Astrocyte (in vitro differentiated cells and primary cell): ENCODE data around the gene PARN. TPM values are rescaled to one million over a fixed set of nuclear protein-coding genes. Genes with fewer than 3 reads are reported as not detected.

Experiments
- DNase-seq: peaks from one replicate; pipeline ENCODE4 v3.0.0-alpha.2; 2010; ENCODE audit warnings: low read depth
- FAIRE-seq: peaks from 2 replicates; lab custom pipeline; 2011; peaks lifted over from hg19 to GRCh38; lab: Jason Lieb, UNC
- H2AFZ ChIP-seq: 2 replicates; pipeline ENCODE4 v1.6.0; 2012; ENCODE audit warnings: low read depth, low read length, inconsistent platforms
- H3K27ac ChIP-seq: 2 replicates; pipeline ENCODE4 v1.5.1; 2011; ENCODE audit warnings: low read depth, low read length, inconsistent platforms
- H3K27me3 ChIP-seq: 2 replicates; pipeline ENCODE4 v1.6.0; 2011; ENCODE audit warnings: low read length, inconsistent platforms; ENCODE audit not compliant: insufficient read depth
- H3K36me3 ChIP-seq: 2 replicates; pipeline ENCODE4 v1.5.1; 2011; ENCODE audit warnings: low read length, inconsistent platforms; ENCODE audit not compliant: insufficient read depth
- H3K4me1 ChIP-seq: 2 replicates; pipeline ENCODE4 v1.5.1; 2011; ENCODE audit warnings: low read length, inconsistent platforms; ENCODE audit not compliant: insufficient read depth
- H3K4me2 ChIP-seq: 2 replicates; pipeline ENCODE4 v1.6.0; 2012; ENCODE audit warnings: low read length, inconsistent platforms
- H3K4me3 ChIP-seq: 2 replicates; pipeline ENCODE4 v1.5.1; 2011; ENCODE audit warnings: low read depth, mild to moderate bottlenecking, low read length, inconsistent platforms; ENCODE audit not compliant: insufficient read depth
- H3K79me2 ChIP-seq: 2 replicates; pipeline ENCODE4 v1.6.0; 2012; ENCODE audit warnings: mild to moderate bottlenecking, low read length, inconsistent platforms; ENCODE audit not compliant: insufficient read depth
- H3K9ac ChIP-seq: 2 replicates; pipeline ENCODE4 v1.6.0; 2012; ENCODE audit warnings: mild to moderate bottlenecking, low read length, inconsistent platforms
- H3K9me3 ChIP-seq: 2 replicates; pipeline ENCODE4 v1.5.1; 2012; ENCODE audit warnings: low read depth, mild to moderate bottlenecking, low read length, inconsistent platforms; ENCODE audit not compliant: insufficient read depth
- H4K20me1 ChIP-seq: 2 replicates; pipeline ENCODE4 v1.6.0; 2012; ENCODE audit warnings: low read length, inconsistent platforms; ENCODE audit not compliant: insufficient read depth
- H3K27ac Mint-ChIP-seq: one replicate; pipeline ENCODE4 v1.8.0; 2021; ENCODE audit warnings: mild to moderate bottlenecking, mixed read lengths; ENCODE audit not compliant: unreplicated experiment
- H3K27me3 Mint-ChIP-seq: one replicate; pipeline ENCODE4 v1.8.0; 2021; ENCODE audit warnings: low read depth, mixed read lengths; ENCODE audit not compliant: unreplicated experiment
- H3K36me3 Mint-ChIP-seq: one replicate; pipeline ENCODE4 v1.8.0; 2021; ENCODE audit warnings: low read depth, mixed read lengths; ENCODE audit not compliant: unreplicated experiment
- H3K4me1 Mint-ChIP-seq: one replicate; pipeline ENCODE4 v1.8.0; 2021; ENCODE audit warnings: low read depth, mixed read lengths; ENCODE audit not compliant: unreplicated experiment
- H3K4me3 Mint-ChIP-seq: one replicate; pipeline ENCODE4 v1.8.0; 2021; ENCODE audit warnings: mild to moderate bottlenecking, moderate library complexity, mixed read lengths; ENCODE audit not compliant: unreplicated experiment
- H3K9me3 Mint-ChIP-seq: one replicate; pipeline ENCODE4 v1.8.0; 2021; ENCODE audit warnings: mild to moderate bottlenecking, mixed read lengths; ENCODE audit not compliant: unreplicated experiment
- EZH2 ChIP-seq: IDR thresholded peaks from 2 replicates; pipeline ENCODE4 v1.6.1; 2012; ENCODE audit warnings: mild to moderate bottlenecking, low read length, inconsistent platforms; ENCODE audit not compliant: insufficient read depth
- total RNA-seq: library from RNA; stranded (reverse); gene quantifications from 2 replicates; pipeline ENCODE4 v1.2.1, GENCODE V29; 2021
- TF ChIP-seq, protein P1 (sequence below): IDR thresholded peaks from 2 replicates; pipeline ENCODE4 v1.5.1; 2011; ENCODE audit warnings: low read depth, mild to moderate bottlenecking, inconsistent platforms, low read length, moderate library complexity; ENCODE audit not compliant: insufficient read depth

PARN gene
- total RNA-seq, 1 donor from 2014 or later = 26.1 TPM

DNA sequence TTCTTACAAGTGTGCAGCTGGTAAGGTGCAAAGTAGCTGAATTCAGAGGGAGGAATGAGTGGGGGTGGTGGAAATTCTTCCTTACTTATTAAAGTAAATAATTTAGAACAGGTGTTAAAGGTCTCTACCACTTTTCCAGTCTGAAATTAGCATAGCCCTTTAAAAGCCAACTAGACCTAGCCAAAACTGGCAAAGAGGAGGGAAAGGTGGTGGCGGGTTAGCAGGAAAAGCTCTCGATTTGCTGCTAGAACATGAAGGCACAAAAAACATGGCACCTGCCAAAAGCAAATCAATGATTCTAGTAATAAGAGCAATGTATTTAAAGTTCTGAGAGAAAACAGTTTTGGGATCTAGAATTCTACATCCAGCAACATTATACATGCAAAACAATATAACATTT is 157.7 kb downstream of the PARN start:
- Histone ChIP-seq H3K79me2 (no peaks in the 10 kb centered on the region), H3K4me1 (no peaks in the 10 kb centered on the region), H3K36me3 (no peaks in the 10 kb centered on the region), H3K27me3 (no peaks in the 10 kb centered on the region), H3K4me3 (no peak overlapping the region), H2AFZ (no peak overlapping the region), H4K20me1 (no peaks in the 10 kb centered on the region), H3K9ac (no peak overlapping the region), H3K9me3 (no peaks in the 10 kb centered on the region), H3K4me2 (no peak overlapping the region), H3K27ac (no peak overlapping the region)
- no peak for FAIRE-seq
- Mint-ChIP-seq H3K27me3 (no peaks in the 10 kb centered on the region), H3K9me3 (no peaks in the 10 kb centered on the region), H3K4me1 (peaks cover 11% of the 10 kb centered on the region), H3K4me3 (no peak overlapping the region), H3K36me3 (peaks cover 9% of the 10 kb centered on the region), H3K27ac (no peak overlapping the region)
- TF ChIP-seq EZH2 = no peak
- TF ChIP-seq, protein P1, sequence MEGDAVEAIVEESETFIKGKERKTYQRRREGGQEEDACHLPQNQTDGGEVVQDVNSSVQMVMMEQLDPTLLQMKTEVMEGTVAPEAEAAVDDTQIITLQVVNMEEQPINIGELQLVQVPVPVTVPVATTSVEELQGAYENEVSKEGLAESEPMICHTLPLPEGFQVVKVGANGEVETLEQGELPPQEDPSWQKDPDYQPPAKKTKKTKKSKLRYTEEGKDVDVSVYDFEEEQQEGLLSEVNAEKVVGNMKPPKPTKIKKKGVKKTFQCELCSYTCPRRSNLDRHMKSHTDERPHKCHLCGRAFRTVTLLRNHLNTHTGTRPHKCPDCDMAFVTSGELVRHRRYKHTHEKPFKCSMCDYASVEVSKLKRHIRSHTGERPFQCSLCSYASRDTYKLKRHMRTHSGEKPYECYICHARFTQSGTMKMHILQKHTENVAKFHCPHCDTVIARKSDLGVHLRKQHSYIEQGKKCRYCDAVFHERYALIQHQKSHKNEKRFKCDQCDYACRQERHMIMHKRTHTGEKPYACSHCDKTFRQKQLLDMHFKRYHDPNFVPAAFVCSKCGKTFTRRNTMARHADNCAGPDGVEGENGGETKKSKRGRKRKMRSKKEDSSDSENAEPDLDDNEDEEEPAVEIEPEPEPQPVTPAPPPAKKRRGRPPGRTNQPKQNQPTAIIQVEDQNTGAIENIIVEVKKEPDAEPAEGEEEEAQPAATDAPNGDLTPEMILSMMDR = no peak
- DNase-seq = no peak

DNA sequence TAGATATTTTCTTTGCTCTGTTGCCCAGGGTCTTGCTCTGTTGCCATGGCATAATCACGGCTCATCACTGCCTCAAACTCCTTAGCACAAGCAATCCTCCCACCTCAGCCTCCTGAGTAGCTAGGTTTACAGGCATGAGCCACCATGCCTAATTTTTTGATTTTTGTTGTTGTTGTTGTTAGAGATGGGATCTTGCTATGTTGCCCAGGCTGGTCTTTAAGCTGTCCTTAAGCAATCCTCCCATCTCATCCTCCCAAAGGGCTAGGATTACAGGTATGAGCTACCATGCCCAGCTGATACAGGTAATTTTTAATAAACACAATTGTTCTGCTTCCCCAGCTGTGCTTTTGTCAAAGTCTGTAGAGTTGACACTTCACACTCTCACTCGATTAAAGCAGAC is 159.3 kb downstream of the PARN start:
- FAIRE-seq = no peak
- no peak overlapping the region for H3K4me3 Mint-ChIP-seq

DNA sequence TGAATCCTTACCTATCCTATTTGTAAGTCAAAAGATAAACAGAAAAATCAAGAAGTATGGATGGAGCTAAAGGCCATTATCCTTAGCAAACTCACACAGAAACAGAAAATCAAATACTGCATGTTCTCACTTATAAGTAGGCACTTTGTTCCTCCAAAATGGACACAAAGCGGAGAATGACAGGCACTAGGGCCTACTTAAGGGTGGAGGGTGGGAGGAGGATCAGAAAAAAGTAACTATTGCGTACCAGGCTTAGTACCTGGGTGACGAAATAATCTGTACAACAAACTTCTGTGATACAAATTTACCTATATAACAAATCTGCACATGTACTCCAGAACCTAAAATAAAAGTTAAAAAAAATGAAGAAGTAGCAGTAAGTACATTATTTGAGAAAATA is 164.3 kb downstream of the PARN start:
- Histone ChIP-seq H3K9me3 (no peaks in the 10 kb centered on the region), H3K9ac (no peak overlapping the region), H3K27me3 (no peaks in the 10 kb centered on the region), H3K4me3 (no peak overlapping the region), H3K27ac (no peak overlapping the region), H3K4me1 (no peaks in the 10 kb centered on the region), H4K20me1 (no peaks in the 10 kb centered on the region), H3K4me2 (no peak overlapping the region), H3K79me2 (no peaks in the 10 kb centered on the region), H3K36me3 (no peaks in the 10 kb centered on the region), H2AFZ (no peak overlapping the region)
- Mint-ChIP-seq H3K27me3 (no peaks in the 10 kb centered on the region), H3K36me3 (peaks cover 10% of the 10 kb centered on the region), H3K9me3 (peaks cover 11% of the 10 kb centered on the region), H3K4me3 (no peak overlapping the region), H3K4me1 (peaks cover 28% of the 10 kb centered on the region), H3K27ac (no peak overlapping the region)
- TF ChIP-seq, protein P1 = no peak
- TF ChIP-seq EZH2 = no peak
- no peak for FAIRE-seq
- no peak for DNase-seq

More for the DNA sequence above, 159.3 kb downstream of the PARN start:
- H2AFZ ChIP-seq = no peak overlapping the region
- DNase-seq = no peak
- Mint-ChIP-seq H3K9me3 (no peaks in the 10 kb centered on the region), H3K27me3 (no peaks in the 10 kb centered on the region), H3K36me3 (peaks cover 6% of the 10 kb centered on the region), H3K27ac (no peak overlapping the region), H3K4me1 (peaks cover 15% of the 10 kb centered on the region)
- no peak overlapping the region for H3K27ac ChIP-seq
- H3K36me3 ChIP-seq = no peaks in the 10 kb centered on the region
- no peak overlapping the region for H3K4me3 ChIP-seq
- H3K79me2 ChIP-seq = no peaks in the 10 kb centered on the region
- no peak for TF ChIP-seq EZH2
- TF ChIP-seq, protein P1 = no peak
- no peaks in the 10 kb centered on the region for H3K9me3 ChIP-seq
- no peak overlapping the region for H3K4me2 ChIP-seq
- no peak overlapping the region for H3K9ac ChIP-seq
- no peaks in the 10 kb centered on the region for H3K27me3 ChIP-seq
- H3K4me1 ChIP-seq = no peaks in the 10 kb centered on the region
- no peaks in the 10 kb centered on the region for H4K20me1 ChIP-seq
